IMR-90 (cell line): Measurements from ENCODE around the gene DRC7.

Experiments
- CEBPB ChIP-seq: IDR thresholded peaks from 2 replicates; pipeline ENCODE4 v1.6.1; 2012; ENCODE audit warnings: low read depth, low read length, improper control_type of control experiment
- CHD1 ChIP-seq: IDR thresholded peaks from 2 replicates; pipeline ENCODE4 v1.6.1; 2012; ENCODE audit warnings: low read depth, low read length, improper control_type of control experiment
- FOS ChIP-seq: fragments of 150-350 bp; IDR thresholded peaks from 2 replicates; pipeline ENCODE4 v1.6.1; 2016; ENCODE audit warnings: low read depth, low read length
- MXI1 ChIP-seq: IDR thresholded peaks from 2 replicates; pipeline ENCODE4 v1.6.1; 2012; ENCODE audit warnings: low read depth, mild to moderate bottlenecking, low read length, moderate library complexity, borderline replicate concordance
- NFE2L2 ChIP-seq: fragments of 150-350 bp; IDR thresholded peaks from 2 replicates; pipeline ENCODE4 v1.6.1; 2016; ENCODE audit warnings: low read depth, mild to moderate bottlenecking, low read length
- POLR2A ChIP-seq: IDR thresholded peaks from 2 replicates; pipeline ENCODE4 v1.6.1; 2012; ENCODE audit warnings: mild to moderate bottlenecking, low read depth, low read length
- RAD21 ChIP-seq: IDR thresholded peaks from 2 replicates; pipeline ENCODE4 v1.6.1; 2012; ENCODE audit warnings: low read length, improper control_type of control experiment
- RCOR1 ChIP-seq: IDR thresholded peaks from 2 replicates; pipeline ENCODE4 v1.6.1; 2012; ENCODE audit warnings: mild to moderate bottlenecking, low read length, improper control_type of control experiment; ENCODE audit not compliant: insufficient replicate concordance
- USF2 ChIP-seq: fragments of 150-350 bp; IDR thresholded peaks from 2 replicates; pipeline ENCODE4 v1.6.1; 2017; ENCODE audit warnings: mild to moderate bottlenecking, antibody characterized with exemption, low read length, low read depth
- TF ChIP-seq, protein P1 (sequence below): conservative IDR thresholded peaks from 2 replicates; pipeline ENCODE4 v1.5.1; 2012; ENCODE audit warnings: mild to moderate bottlenecking, low read depth, low read length, improper control_type of control experiment

DNA sequence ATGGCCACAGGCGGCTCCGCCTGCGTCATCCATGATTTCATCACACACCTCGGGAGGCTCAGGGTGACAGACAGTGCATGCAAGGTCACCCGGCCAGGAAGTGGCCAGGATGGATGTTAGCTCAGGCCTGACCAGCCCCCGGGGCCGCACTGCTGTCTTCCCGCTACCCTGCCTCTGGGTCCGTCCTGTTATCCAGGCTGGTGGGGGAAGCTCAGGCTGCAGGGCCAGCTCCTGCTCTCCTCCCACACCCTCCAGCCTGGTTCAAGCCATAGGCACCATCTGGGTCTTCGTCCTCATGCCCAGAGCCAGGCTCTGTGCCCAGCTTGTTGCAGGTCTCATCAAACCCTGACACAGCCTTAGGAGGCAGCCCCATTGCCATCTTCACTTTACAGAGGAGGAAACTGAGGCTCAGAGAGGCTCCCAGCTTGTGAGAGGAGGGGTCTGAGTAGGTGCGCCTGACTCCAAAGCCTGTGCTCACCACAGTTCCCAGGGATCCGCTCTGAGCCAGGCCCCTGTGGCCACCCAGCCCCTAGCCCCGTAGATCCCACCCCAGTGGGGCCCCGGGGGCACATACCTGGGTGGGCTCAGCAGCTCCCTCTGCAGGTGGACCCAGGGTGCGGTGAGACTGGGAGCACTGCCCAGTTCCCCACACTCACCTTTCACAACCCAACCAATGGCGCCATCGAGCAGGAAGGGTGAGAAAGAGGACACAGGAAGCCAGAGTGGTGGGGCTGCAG, 26.9 kb upstream of the DRC7 start:
- no peak for TF ChIP-seq POLR2A
- no peak for TF ChIP-seq MXI1
- TF ChIP-seq, protein P1, sequence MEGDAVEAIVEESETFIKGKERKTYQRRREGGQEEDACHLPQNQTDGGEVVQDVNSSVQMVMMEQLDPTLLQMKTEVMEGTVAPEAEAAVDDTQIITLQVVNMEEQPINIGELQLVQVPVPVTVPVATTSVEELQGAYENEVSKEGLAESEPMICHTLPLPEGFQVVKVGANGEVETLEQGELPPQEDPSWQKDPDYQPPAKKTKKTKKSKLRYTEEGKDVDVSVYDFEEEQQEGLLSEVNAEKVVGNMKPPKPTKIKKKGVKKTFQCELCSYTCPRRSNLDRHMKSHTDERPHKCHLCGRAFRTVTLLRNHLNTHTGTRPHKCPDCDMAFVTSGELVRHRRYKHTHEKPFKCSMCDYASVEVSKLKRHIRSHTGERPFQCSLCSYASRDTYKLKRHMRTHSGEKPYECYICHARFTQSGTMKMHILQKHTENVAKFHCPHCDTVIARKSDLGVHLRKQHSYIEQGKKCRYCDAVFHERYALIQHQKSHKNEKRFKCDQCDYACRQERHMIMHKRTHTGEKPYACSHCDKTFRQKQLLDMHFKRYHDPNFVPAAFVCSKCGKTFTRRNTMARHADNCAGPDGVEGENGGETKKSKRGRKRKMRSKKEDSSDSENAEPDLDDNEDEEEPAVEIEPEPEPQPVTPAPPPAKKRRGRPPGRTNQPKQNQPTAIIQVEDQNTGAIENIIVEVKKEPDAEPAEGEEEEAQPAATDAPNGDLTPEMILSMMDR, result no peak
- TF ChIP-seq CEBPB, result peak; percentile 55
- no peak for TF ChIP-seq RCOR1
- no peak for TF ChIP-seq RAD21
- TF ChIP-seq FOS, result no peak
- TF ChIP-seq NFE2L2, result no peak
- no peak for TF ChIP-seq CHD1
- TF ChIP-seq USF2, result no peak
